Neural cell (in vitro differentiated cells): Measurements from ENCODE around the gene DRAM1. TPM values are rescaled to one million over a fixed set of nuclear protein-coding genes. Genes with fewer than 3 reads are reported as not detected.

ENCODE experiments used
- H2AFZ ChIP-seq: fragments of 200-600, 300-800 bp; sonication (generic), shearing (Covaris generic); 2 replicates; pipeline ENCODE4 v1.6.0; 2014; ENCODE audit warnings: low read depth, mild to moderate bottlenecking, antibody characterized with exemption, low read length, moderate library complexity
- H3F3A ChIP-seq: fragments of 200-600 bp; shearing (Covaris generic); 2 replicates; pipeline ENCODE4 v1.6.1; 2016; ENCODE audit warnings: mild to moderate bottlenecking, moderate library complexity, mixed read lengths, antibody characterized with exemption, low read length; ENCODE audit not compliant: insufficient read depth, poor library complexity, severe bottlenecking
- H3K27ac ChIP-seq: fragments of 200-600, 300-800 bp; sonication (generic), shearing (Covaris generic); 2 replicates; pipeline ENCODE4 v1.5.1; 2014; ENCODE audit warnings: mild to moderate bottlenecking, low read length, moderate library complexity
- H3K27me3 ChIP-seq: fragments of 300-800, 200-600 bp; sonication (generic), shearing (Covaris generic); 2 replicates; pipeline ENCODE4 v1.6.0; 2014; ENCODE audit warnings: mild to moderate bottlenecking, low read depth, low read length, moderate library complexity; ENCODE audit not compliant: insufficient read depth
- H3K36me3 ChIP-seq: fragments of 300-800, 200-600 bp; sonication (generic), shearing (Covaris generic); 2 replicates; pipeline ENCODE4 v1.5.1; 2014; ENCODE audit warnings: mild to moderate bottlenecking, antibody characterized with exemption, low read length, moderate library complexity; ENCODE audit not compliant: insufficient read depth
- H3K4me2 ChIP-seq: fragments of 300-800, 200-600 bp; sonication (generic), shearing (Covaris generic); 2 replicates; pipeline ENCODE4 v1.6.0; 2014; ENCODE audit warnings: mild to moderate bottlenecking, low read length
- H3K4me3 ChIP-seq: fragments of 300-800, 200-600 bp; sonication (generic), shearing (Covaris generic); 2 replicates; pipeline ENCODE4 v1.5.1; 2014; ENCODE audit warnings: mild to moderate bottlenecking, low read length, moderate library complexity
- H3K79me2 ChIP-seq: fragments of 200-600 bp; shearing (Covaris generic); replicated peaks from 2 replicates; pipeline ENCODE4 v1.6.0; 2014; ENCODE audit warnings: mild to moderate bottlenecking, low read length, moderate library complexity; ENCODE audit not compliant: insufficient read depth
- H3K9ac ChIP-seq: fragments of 300-800, 200-600 bp; sonication (generic), shearing (Covaris generic); 2 replicates; pipeline ENCODE4 v1.6.1; 2016; ENCODE audit warnings: mild to moderate bottlenecking, low read length, mixed read lengths
- H3K9me2 ChIP-seq: fragments of 200-600 bp; shearing (Covaris generic); 2 replicates; pipeline ENCODE4 v1.6.1; 2016; ENCODE audit warnings: mild to moderate bottlenecking, low read length, mixed read lengths; ENCODE audit not compliant: insufficient read depth
- H3K9me3 ChIP-seq: fragments of 200-600, 300-800 bp; sonication (generic), shearing (Covaris generic); 2 replicates; pipeline ENCODE4 v1.6.1; 2016; ENCODE audit warnings: mild to moderate bottlenecking, mixed run types, low read length, moderate library complexity, mixed read lengths
- H4K20me1 ChIP-seq: fragments of 200-600 bp; shearing (Covaris generic); 2 replicates; pipeline ENCODE4 v1.6.1; 2016; ENCODE audit warnings: mild to moderate bottlenecking, mixed run types; ENCODE audit not compliant: insufficient read depth
- CTCF ChIP-seq: fragments of 450-650 bp; IDR thresholded peaks from 2 replicates; pipeline ENCODE4 v1.5.1; 2014; ENCODE audit warnings: antibody characterized with exemption, mild to moderate bottlenecking, moderate library complexity; ENCODE audit not compliant: poor library complexity, severe bottlenecking
- EP300 ChIP-seq: fragments of 450-650 bp; conservative IDR thresholded peaks from 2 replicates; pipeline ENCODE4 v1.6.1; 2014; ENCODE audit warnings: antibody characterized with exemption, mild to moderate bottlenecking, moderate library complexity; ENCODE audit not compliant: poor library complexity, severe bottlenecking
- EZH2 ChIP-seq: fragments of 200-600, 300-800 bp; shearing (Covaris generic), sonication (generic); IDR thresholded peaks from 2 replicates; pipeline ENCODE4 v1.6.1; 2014; ENCODE audit warnings: antibody characterized with exemption, low read length, borderline replicate concordance, mild to moderate bottlenecking; ENCODE audit not compliant: insufficient read depth, poor library complexity, severe bottlenecking
- POLR2AphosphoS5 ChIP-seq: IDR thresholded peaks from 2 replicates; pipeline ENCODE4 v1.6.1; 2012
- RAD21 ChIP-seq: fragments of 450-650 bp; conservative IDR thresholded peaks from 2 replicates; pipeline ENCODE4 v1.6.1; 2014; ENCODE audit warnings: antibody characterized with exemption, mild to moderate bottlenecking, moderate library complexity
- REST ChIP-seq: IDR thresholded peaks from 2 replicates; pipeline ENCODE4 v1.6.1; 2012; ENCODE audit warnings: borderline replicate concordance
- SMC3 ChIP-seq: fragments of 450-650 bp; conservative IDR thresholded peaks from 2 replicates; pipeline ENCODE4 v1.6.1; 2014; ENCODE audit warnings: antibody characterized with exemption, mild to moderate bottlenecking, moderate library complexity; ENCODE audit not compliant: poor library complexity
- TAF1 ChIP-seq: IDR thresholded peaks from 2 replicates; pipeline ENCODE4 v1.6.1; 2012; ENCODE audit warnings: low read depth
- polyA minus RNA-seq: library from RNA; depleted of rRNA, polyadenylated mRNA; stranded (reverse); fragments of >200 nt; gene quantifications from 2 replicates; pipeline ENCODE4 v1.2.3, GENCODE V29; 2014
- polyA plus RNA-seq: library from polyadenylated mRNA; depleted of rRNA; stranded (reverse); fragments of >200 nt; gene quantifications from 2 replicates; pipeline ENCODE4 v1.2.3, GENCODE V29; 2014

DRAM1 gene
- polyA plus RNA-seq (0.17 TPM in 1 of 2 replicates, not detected in the other), polyA minus RNA-seq (0.24 TPM in 1 of 2 replicates, not detected in the other)

GRCh38 chr12:101876861-101877805, at the start of gene DRAM1:
Gene DRAM1 (plus strand): TSS chr12:101877580. CDS start chr12:101877790, 210 bp downstream.
- Histone ChIP-seq H2AFZ (no peak within 1 kb of the TSS), H3F3A (no peaks in the 10 kb centered on the region), H3K36me3 (no peaks in the 10 kb centered on the region), H4K20me1 (no peaks in the 10 kb centered on the region), H3K27me3 (peaks cover 25% of the 10 kb centered on the region), H3K4me2 (no peak within 1 kb of the TSS), H3K27ac (no peak within 1 kb of the TSS), H3K9ac (peak within 1 kb of the TSS; percentile 31), H3K4me3 (peak within 1 kb of the TSS; percentile 69), H3K9me3 (no peaks in the 10 kb centered on the region), H3K9me2 (no peaks in the 10 kb centered on the region), H3K79me2 (no peaks in the 10 kb centered on the region)
- TF ChIP-seq CTCF (peak; percentile 12), TAF1 (no peak), EZH2 (no peak)

GRCh38 chr12:101828463-101829196, 48.8 kb upstream of the DRAM1 start:
- Histone ChIP-seq H4K20me1 (no peaks in the 10 kb centered on the region), H3K9ac (no peak overlapping the region), H3K27me3 (no peaks in the 10 kb centered on the region), H2AFZ (no peak overlapping the region), H3K36me3 (no peaks in the 10 kb centered on the region), H3K27ac (no peak overlapping the region), H3K4me2 (peak overlapping the region; percentile 51), H3F3A (no peaks in the 10 kb centered on the region), H3K4me3 (peak overlapping the region; percentile 92), H3K9me3 (no peaks in the 10 kb centered on the region), H3K9me2 (no peaks in the 10 kb centered on the region), H3K79me2 (peaks cover 12% of the 10 kb centered on the region)
- TF ChIP-seq SMC3 = no peak
- TF ChIP-seq EP300 = no peak
- TF ChIP-seq CTCF = no peak
- no peak for TF ChIP-seq POLR2AphosphoS5
- no peak for TF ChIP-seq RAD21
- no peak for TF ChIP-seq REST
